HG02852 (cell line): ENCODE data around the gene CCDC61.

ENCODE experiments used
- ATAC-seq: cut with Tn5 transposase; IDR thresholded peaks from one replicate; pipeline ENCODE4 v1.9.1; 2021; ENCODE audit warnings: mild to moderate bottlenecking, moderate library complexity; ENCODE audit not compliant: unreplicated experiment

The CCDC61 gene

GRCh38 chr19:45994998-45995714 lies at the start of gene CCDC61:
Gene CCDC61 (plus strand): TSS chr19:45995467. CDS start chr19:46003019, 7,552 bp downstream.
- peak; percentile 96 for ATAC-seq

- ATAC-seq: no peak
Observed at GRCh38 chr19:45947926-45948325, 47.3 kb upstream of the CCDC61 start.

GRCh38 chr19:45952341-45952685 lies 43.0 kb upstream of the CCDC61 start:
- no peak for ATAC-seq

DNA sequence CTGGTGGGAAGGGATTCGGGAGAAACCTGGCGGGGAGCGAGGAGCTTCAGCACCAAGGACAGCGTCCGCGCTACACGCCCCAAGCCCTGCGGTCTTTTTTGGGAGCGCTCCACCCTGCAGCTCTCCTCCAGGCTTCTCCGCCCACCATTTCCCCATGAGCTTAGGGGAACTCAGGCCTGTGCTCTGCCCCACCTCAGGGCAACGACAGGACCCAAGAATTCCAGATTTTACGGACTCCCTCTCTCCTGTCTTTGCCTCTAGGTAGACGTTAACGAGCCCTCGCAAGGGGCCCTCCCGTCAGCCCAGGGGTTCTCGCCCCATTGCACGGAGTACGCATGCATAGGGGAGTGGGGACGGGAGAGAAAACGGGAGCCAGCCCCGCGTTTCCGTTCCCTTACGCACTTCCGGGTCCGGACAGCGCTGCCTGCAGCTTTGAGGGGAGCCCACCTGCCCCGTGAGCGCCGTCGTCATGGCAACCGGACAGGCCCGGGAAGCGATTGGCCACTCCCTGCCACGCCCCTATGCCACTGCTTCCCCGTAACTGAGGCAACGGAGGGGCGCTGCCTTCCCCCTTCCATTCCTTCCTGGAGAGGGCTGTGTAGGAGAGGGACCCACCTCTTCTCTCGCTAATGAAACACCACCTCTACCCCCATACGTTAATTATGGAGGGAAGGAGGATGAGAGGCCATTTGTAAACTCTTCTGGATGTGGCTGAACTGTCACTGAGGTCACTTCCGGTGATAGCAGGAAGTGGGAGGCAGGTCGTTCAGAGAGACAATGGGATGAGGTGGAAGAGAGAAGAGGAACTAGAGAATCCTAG lies 42.4 kb upstream of the CCDC61 start:
- ATAC-seq: no peak

DNA sequence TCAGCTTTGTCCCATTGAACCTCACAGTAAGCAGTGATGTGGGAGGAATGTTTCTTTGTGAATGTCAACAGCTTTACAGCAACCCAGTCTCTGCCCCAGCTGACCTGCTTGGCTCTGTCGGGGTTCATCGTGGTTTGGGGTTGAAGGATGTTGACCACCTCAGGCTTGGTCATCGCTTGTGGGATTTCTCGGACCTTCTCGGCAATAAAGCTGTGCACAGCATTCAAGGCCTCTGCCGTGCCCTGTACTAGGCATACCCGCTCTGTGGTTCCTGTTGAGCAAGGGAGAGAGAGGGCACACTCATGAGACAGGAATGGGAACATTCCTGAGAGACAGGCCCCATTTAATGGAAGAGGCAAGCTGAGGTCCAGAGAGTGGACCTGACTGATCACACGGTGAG lies 41.6 kb upstream of the CCDC61 start:
- ATAC-seq: no peak

- no peak for ATAC-seq
Observed at GRCh38 chr19:45954156-45954555, 41.1 kb upstream of the CCDC61 start.

DNA sequence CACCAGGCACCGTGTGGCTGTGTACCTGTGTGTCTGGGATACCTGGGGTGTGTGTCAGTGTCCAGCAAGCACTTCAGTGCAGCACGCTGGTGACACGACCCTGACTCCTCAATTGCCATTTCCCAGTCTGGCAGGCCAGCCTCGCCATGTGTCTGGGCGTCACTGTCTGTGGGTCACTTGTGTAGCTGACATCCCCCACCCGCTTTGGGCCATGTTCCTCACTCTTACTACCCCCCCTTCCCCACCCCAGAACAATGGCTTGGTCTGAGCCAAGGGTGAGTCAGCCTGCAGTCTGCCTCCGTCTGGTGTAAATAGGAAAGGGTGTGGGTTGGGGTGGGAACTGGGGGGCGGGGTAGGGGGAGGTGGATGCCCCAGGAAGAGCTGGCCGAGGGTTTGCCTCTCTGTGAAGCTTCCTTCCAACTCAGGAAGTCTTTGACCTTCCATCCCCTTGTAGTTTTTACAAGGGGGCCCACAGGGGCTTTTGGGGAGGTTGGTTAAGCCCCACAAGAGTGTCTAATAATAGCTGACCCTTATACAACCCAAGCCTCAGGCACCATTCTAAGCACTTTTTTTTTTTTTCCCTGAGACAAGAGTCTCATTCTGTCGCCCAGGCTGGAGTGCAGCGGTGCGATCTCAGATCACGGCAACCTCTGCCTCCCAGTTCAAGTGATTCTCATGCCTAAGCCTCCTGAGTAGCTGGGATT lies 39.2 kb upstream of the CCDC61 start:
- no peak for ATAC-seq

DNA sequence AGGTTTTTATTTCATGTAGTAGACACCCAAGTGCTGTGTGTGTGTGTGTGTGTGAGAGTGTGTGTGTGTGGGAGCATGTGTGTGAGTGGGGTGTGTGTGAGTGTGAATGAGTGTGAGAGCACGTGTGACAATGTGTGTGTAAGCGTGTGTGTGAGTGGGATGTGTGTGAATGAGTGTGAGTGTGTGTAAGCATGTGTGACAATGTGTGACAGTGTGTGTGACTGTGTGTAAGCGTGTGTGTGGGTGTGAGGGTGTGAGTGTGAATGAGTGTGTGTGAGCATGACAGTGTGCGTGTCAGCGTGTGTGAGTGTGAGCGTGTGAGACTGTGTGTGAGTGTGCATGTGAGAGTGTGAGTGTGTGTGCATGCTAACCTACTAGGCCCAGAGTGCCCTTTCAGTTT lies 36.9 kb upstream of the CCDC61 start:
- no peak for ATAC-seq

DNA sequence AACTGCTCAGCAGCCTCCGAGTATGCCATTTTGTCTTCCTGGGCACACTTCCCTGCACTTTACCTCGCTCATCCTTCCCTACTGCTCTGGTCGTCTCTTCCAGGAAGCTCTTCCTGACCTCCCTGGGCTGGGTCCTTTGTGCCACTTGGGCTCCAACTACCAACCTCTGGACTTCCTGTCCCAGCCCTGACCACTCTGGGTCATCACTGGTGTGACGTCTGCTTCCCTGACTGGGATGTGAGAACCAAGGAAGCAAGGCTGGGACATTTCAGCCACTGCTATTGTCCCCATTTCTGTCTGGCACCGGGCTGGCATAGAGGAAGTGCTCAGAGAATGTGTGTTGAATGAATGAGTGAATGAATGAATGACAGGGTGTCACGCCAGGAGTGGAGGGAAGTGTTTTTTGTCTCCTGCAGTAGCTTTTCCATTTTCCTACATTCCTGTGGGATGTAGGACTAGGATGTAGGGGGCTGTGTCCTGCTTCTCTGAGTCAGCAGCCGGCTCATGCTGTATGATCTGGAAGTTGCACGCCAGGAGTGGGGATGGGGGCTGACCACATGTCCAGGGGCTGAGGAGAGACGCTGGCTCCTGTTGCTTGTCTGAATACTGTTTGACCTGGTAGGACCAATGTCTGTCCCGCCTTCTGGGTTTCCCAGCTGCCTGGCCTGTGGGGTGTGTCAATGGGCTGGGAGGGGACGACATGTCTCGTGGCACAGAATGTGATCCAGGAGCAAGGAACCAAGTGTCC lies 36.3 kb upstream of the CCDC61 start:
- no peak for ATAC-seq

GRCh38 chr19:45959517-45960025 lies 35.7 kb upstream of the CCDC61 start:
- ATAC-seq: no peak

DNA sequence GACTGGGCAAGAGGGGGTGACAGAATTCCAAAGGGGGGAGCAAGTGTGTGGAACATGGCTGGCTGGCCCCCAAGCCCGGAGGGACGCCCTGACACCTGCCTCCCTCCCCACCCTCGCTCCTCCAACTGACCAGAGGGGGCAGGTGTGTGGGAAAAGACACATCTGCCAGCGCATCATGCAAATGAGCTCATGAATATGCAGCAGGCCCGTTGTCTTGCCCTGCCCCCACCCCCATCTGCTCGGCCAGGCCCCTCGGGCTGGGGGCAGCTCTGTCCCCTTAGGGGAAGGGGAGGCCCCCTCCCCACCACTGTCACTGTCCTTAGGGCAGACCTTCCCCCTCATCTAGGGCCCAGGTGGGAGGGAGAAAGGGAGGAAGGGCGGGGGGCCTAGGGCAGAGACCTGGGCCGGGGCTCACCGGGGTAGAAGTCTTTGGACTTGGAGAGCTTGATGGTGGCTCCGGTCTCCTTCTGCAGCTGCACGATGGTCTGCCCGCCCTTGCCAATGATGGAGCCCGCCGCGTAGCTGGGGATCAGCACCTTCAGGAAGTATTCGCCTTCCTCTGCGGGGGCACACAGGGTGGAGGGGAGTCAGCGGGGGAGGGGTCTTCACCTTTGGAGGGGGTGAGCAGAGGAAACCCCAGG lies 34.6 kb upstream of the CCDC61 start:
- ATAC-seq: no peak

GRCh38 chr19:45962021-45962420 lies 33.2 kb upstream of the CCDC61 start:
- ATAC-seq: no peak

DNA sequence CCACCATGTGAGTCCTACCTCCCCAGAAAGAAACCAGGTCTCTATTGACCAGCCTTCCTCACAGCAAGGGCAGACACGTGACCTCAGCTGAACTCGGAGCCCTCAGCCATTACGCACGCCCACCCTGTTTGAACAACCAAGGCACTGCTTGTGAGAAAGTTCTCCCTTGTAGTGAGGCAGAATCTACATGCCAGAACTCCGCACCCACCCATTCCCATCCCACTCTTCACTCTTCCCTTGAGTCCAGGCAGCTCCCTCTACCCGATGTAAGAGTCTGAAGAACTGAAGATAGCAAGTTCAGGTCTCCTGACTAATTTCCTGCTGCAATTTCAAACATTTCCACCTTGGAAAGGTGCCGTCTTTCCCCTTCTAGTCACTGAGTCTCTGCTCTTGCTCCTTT lies 28.0 kb upstream of the CCDC61 start:
- no peak for ATAC-seq

GRCh38 chr19:45968626-45969025 lies 26.6 kb upstream of the CCDC61 start:
- ATAC-seq: no peak

DNA sequence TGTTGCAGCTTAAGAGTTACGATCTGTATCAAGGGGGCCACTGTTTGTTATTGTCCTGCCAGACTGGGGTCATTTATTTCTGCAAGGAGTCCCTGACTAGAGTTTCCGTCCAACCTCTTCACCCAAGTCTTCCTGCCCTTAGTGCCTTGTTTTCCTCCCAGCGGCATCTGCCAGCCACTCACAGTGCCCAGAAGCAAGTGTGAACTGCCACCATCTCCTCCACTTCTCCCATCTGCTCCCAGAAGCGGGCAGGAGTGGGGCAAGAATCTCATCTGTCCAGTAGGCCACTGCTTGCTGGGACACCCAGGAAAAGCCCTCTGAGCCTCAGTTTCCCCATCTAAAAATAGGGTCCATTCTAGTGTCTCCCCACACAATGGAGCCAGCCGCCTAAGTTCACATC lies 25.6 kb upstream of the CCDC61 start:
- ATAC-seq: no peak

DNA sequence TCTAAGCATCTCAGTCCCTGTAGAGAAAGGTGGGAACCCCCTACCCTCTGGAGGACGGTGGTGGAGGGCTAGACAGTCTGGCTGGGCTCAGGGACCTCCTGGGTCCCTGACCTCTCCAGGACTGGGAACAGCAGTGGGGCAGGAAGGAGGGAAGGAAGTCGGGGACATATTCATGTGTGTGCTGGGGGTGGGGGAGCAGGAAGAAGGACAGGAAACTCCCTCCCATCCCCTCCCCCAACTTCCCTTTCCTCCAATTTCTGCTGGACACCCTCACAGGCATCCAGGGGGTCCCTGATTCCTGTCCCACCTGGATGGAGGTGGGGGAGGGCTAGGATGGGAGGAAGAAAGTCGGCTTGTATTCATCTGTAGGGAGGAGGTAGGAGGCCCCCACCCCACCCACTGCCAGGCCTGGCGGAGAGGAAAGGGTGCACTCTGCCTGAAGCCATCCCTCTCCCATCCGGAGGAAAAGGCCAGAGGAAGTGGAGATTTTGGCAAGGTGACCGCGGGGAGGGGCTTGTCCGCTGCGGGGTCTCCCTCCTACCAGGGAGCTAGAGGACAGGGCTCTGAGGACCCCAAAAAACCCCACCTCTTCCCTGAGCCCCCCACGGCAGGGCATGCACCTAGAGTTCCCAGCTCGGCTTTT lies 23.9 kb upstream of the CCDC61 start:
- ATAC-seq: no peak

- ATAC-seq: no peak
Observed at GRCh38 chr19:45972081-45972946, 23.0 kb upstream of the CCDC61 start.

- no peak for ATAC-seq
Observed at GRCh38 chr19:45972947-45973540, 22.2 kb upstream of the CCDC61 start.
